IMR-90 (cell line): ENCODE data around the gene CLDN19. TPM values are rescaled to one million over a fixed set of nuclear protein-coding genes. Genes with fewer than 3 reads are reported as not detected.

Experiments used
- ATAC-seq: fragments of 200-7000 bp; cut with Tn5 transposase; 2 replicates; pipeline ENCODE4 v1.9.1; 2020; ENCODE audit warnings: low read depth, mild to moderate bottlenecking, moderate library complexity
- BruUV-seq: library from RNA; stranded (reverse); fragments of 400-500 nt; replicated peaks from 2 replicates; lab custom pipeline; 2021; lab: Mats Ljungman, UMichigan
- CTCF ChIA-PET: fragments of 300-600 bp; formaldehyde crosslinking; extraction: SDS; loops from one replicate; lab custom pipeline; 2021; ENCODE audit warnings: antibody characterized with exemption; lab: Yijun Ruan, JAX
- POLR2A ChIA-PET: fragments of 300-600 bp; sonication (Branson Sonifier 250); formaldehyde crosslinking; loops from one replicate; lab custom pipeline; 2022; ENCODE audit warnings: antibody characterized with exemption; ENCODE audit not compliant: unreplicated experiment; lab: Charles Lee
- DNase-seq: peaks from one replicate; pipeline ENCODE4 v3.0.0; 2013
- H2AFZ ChIP-seq: replicated peaks from 2 replicates; pipeline ENCODE3; 2013; ENCODE audit warnings: low read length, mild to moderate bottlenecking; ENCODE audit not compliant: poor library complexity
- H2AK5ac ChIP-seq: 2 replicates; pipeline ENCODE4 v1.6.1; 2013; ENCODE audit warnings: low read depth, low read length, inconsistent platforms
- H2AK9ac ChIP-seq: replicated peaks from 2 replicates; pipeline ENCODE3; 2013; ENCODE audit warnings: mild to moderate bottlenecking, low read depth, low read length, moderate library complexity; ENCODE audit not compliant: poor library complexity
- H2BK120ac ChIP-seq: 2 replicates; pipeline ENCODE4 v1.6.1; 2013; ENCODE audit warnings: low read depth, low read length, inconsistent platforms
- H2BK15ac ChIP-seq: 3 replicates; pipeline ENCODE4 v1.6.1; 2013; ENCODE audit warnings: low read depth, low read length, inconsistent platforms
- H2BK20ac ChIP-seq: 2 replicates; pipeline ENCODE4 v1.6.1; 2013; ENCODE audit warnings: low read depth, mild to moderate bottlenecking, inconsistent platforms, low read length, moderate library complexity
- H2BK5ac ChIP-seq: 2 replicates; pipeline ENCODE4 v1.6.1; 2013; ENCODE audit warnings: mild to moderate bottlenecking, low read depth, low read length, inconsistent platforms; ENCODE audit not compliant: poor library complexity, severe bottlenecking
- H3K14ac ChIP-seq: replicated peaks from 2 replicates; pipeline ENCODE4 v1.6.1; 2013; ENCODE audit warnings: low read depth, low read length, inconsistent platforms
- H3K18ac ChIP-seq: 2 replicates; pipeline ENCODE4 v1.6.1; 2013; ENCODE audit warnings: low read depth, low read length, control low read depth
- H3K23ac ChIP-seq: 2 replicates; pipeline ENCODE4 v1.6.1; 2013; ENCODE audit warnings: low read depth, low read length, inconsistent platforms
- H3K27ac ChIP-seq: 2 replicates; pipeline ENCODE4 v1.5.1; 2013; ENCODE audit warnings: mild to moderate bottlenecking, control low read depth, low read length; ENCODE audit not compliant: insufficient read depth
- H3K27me3 ChIP-seq: 2 replicates; pipeline ENCODE4 v1.6.1; 2013; ENCODE audit warnings: low read length; ENCODE audit not compliant: control insufficient read depth, insufficient read depth
- H3K36me3 ChIP-seq: 2 replicates; pipeline ENCODE4 v1.6.1; 2013; ENCODE audit warnings: low read length, mixed read lengths; ENCODE audit not compliant: control insufficient read depth, insufficient read depth
- H3K4ac ChIP-seq: 2 replicates; pipeline ENCODE4 v1.6.1; 2013; ENCODE audit warnings: low read depth, low read length, inconsistent platforms
- H3K4me1 ChIP-seq: 2 replicates; pipeline ENCODE4 v1.6.1; 2013; ENCODE audit warnings: low read length, mixed read lengths; ENCODE audit not compliant: control insufficient read depth, insufficient read depth
- H3K4me2 ChIP-seq: 2 replicates; pipeline ENCODE4 v1.6.1; 2013; ENCODE audit warnings: low read depth, mild to moderate bottlenecking, control low read depth, low read length, moderate library complexity
- H3K4me3 ChIP-seq: 2 replicates; pipeline ENCODE4 v1.5.1; 2013; ENCODE audit warnings: low read depth, mild to moderate bottlenecking, control low read depth, low read length, moderate library complexity; ENCODE audit not compliant: insufficient read depth
- H3K56ac ChIP-seq: 2 replicates; pipeline ENCODE4 v1.6.1; 2013; ENCODE audit warnings: low read length, inconsistent platforms; ENCODE audit not compliant: insufficient read depth; ENCODE audit errors: extremely low read depth
- H3K79me1 ChIP-seq, 2 experiments: 2 replicates each; pipeline ENCODE4 v1.6.1; 2013; ENCODE audit warnings: low read length in 2 of 2, inconsistent platforms in 1 of 2, low read depth in 1 of 2
- H3K9ac ChIP-seq: 2 replicates; pipeline ENCODE4 v1.6.1; 2013; ENCODE audit warnings: low read depth, low read length, control low read depth
- H3K9me1 ChIP-seq: 2 replicates; pipeline ENCODE4 v1.6.1; 2013; ENCODE audit warnings: low read length, inconsistent platforms; ENCODE audit not compliant: insufficient read depth
- H3K9me3 ChIP-seq: 2 replicates; pipeline ENCODE4 v1.6.1; 2013; ENCODE audit warnings: low read length; ENCODE audit not compliant: control insufficient read depth, insufficient read depth
- H4K20me1 ChIP-seq: 2 replicates; pipeline ENCODE4 v1.6.1; 2013; ENCODE audit warnings: low read length, inconsistent platforms; ENCODE audit not compliant: insufficient read depth
- H4K5ac ChIP-seq: 2 replicates; pipeline ENCODE4 v1.6.1; 2013; ENCODE audit warnings: mild to moderate bottlenecking, low read depth, low read length, control low read depth
- H4K8ac ChIP-seq, 2 experiments: 2 replicates each; pipeline ENCODE4 v1.6.1; 2013; ENCODE audit warnings: low read depth in 2 of 2, low read length in 2 of 2, control low read depth in 1 of 2, inconsistent platforms in 1 of 2
- H4K91ac ChIP-seq: 2 replicates; pipeline ENCODE4 v1.6.1; 2013; ENCODE audit warnings: low read depth, low read length, inconsistent platforms; ENCODE audit not compliant: insufficient read depth
- BHLHE40 ChIP-seq: fragments of 150-350 bp; IDR thresholded peaks from 2 replicates; pipeline ENCODE4 v1.6.1; 2016; ENCODE audit warnings: mild to moderate bottlenecking, low read depth, low read length
- CEBPB ChIP-seq: IDR thresholded peaks from 2 replicates; pipeline ENCODE4 v1.6.1; 2012; ENCODE audit warnings: low read depth, low read length, improper control_type of control experiment
- CHD1 ChIP-seq: IDR thresholded peaks from 2 replicates; pipeline ENCODE4 v1.6.1; 2012; ENCODE audit warnings: low read depth, low read length, improper control_type of control experiment
- CTCF ChIP-seq: conservative IDR thresholded peaks from 2 replicates; pipeline ENCODE4 v1.5.1; 2012; ENCODE audit warnings: mild to moderate bottlenecking, low read depth, low read length, improper control_type of control experiment
- FOS ChIP-seq: fragments of 150-350 bp; IDR thresholded peaks from 2 replicates; pipeline ENCODE4 v1.6.1; 2016; ENCODE audit warnings: low read depth, low read length
- MAFK ChIP-seq: IDR thresholded peaks from 2 replicates; pipeline ENCODE4 v1.6.1; 2012; ENCODE audit warnings: low read depth, low read length, improper control_type of control experiment
- MAZ ChIP-seq: IDR thresholded peaks from 2 replicates; pipeline ENCODE4 v1.6.1; 2012; ENCODE audit warnings: low read depth, mild to moderate bottlenecking, low read length, improper control_type of control experiment, moderate library complexity, borderline replicate concordance
- MXI1 ChIP-seq: IDR thresholded peaks from 2 replicates; pipeline ENCODE4 v1.6.1; 2012; ENCODE audit warnings: low read depth, mild to moderate bottlenecking, low read length, moderate library complexity, borderline replicate concordance
- NFE2L2 ChIP-seq: fragments of 150-350 bp; IDR thresholded peaks from 2 replicates; pipeline ENCODE4 v1.6.1; 2016; ENCODE audit warnings: low read depth, mild to moderate bottlenecking, low read length
- POLR2A ChIP-seq: IDR thresholded peaks from 2 replicates; pipeline ENCODE4 v1.6.1; 2012; ENCODE audit warnings: mild to moderate bottlenecking, low read depth, low read length
- RAD21 ChIP-seq: IDR thresholded peaks from 2 replicates; pipeline ENCODE4 v1.6.1; 2012; ENCODE audit warnings: low read length, improper control_type of control experiment
- RCOR1 ChIP-seq: IDR thresholded peaks from 2 replicates; pipeline ENCODE4 v1.6.1; 2012; ENCODE audit warnings: mild to moderate bottlenecking, low read length, improper control_type of control experiment; ENCODE audit not compliant: insufficient replicate concordance
- RFX5 ChIP-seq: IDR thresholded peaks from 2 replicates; pipeline ENCODE4 v1.8.0; 2012; ENCODE audit warnings: low read depth, mild to moderate bottlenecking, low read length, moderate library complexity
- SMC3 ChIP-seq: fragments of 150-350 bp; IDR thresholded peaks from 2 replicates; pipeline ENCODE4 v1.6.1; 2016; ENCODE audit warnings: low read depth, mild to moderate bottlenecking, antibody characterized with exemption, low read length, moderate library complexity
- WGBS, 2 experiments: methylation state at CpG; one replicate each; pipeline versions ENCODE4 v1.1.5 to v1.1.7; 2013; ENCODE audit warnings: missing lambda C conversion rate in 2 of 2; ENCODE audit not compliant: insufficient read length in 1 of 2; ENCODE audit errors: extremely low coverage in 2 of 2; 5-methylcytosine and 5-hydroxymethylcytosine counted together
- dilution Hi-C: fragments of 300-500 bp; cut with HindIII; formaldehyde crosslinking; loops from one replicate; pipeline ENCODE4 v1.14.3; 2018; ENCODE audit warnings: low sequenced_read_pairs; ENCODE audit not compliant: unreplicated experiment
- in situ Hi-C: fragments of 300-500 bp; cut with MboI; formaldehyde crosslinking; loops from 3 replicates; pipeline ENCODE4 v1.14.3; 2019; ENCODE audit warnings: low sequenced_read_pairs, inconsistent platforms, mixed read lengths
- intact Hi-C: fragments of 100-400 bp; cut with micrococcal nuclease; formaldehyde crosslinking; loops from 2 replicates; pipeline ENCODE4 v1.10.0; 2022
- polyA plus RNA-seq, 3 experiments: library from polyadenylated mRNA; depleted of rRNA; stranded (reverse); fragments of >200 nt; gene quantifications; 2 replicates each; pipeline ENCODE4 v1.2.3, GENCODE V29; 2012; ENCODE audit warnings: low replicate concordance in 1 of 3
- total RNA-seq: library from RNA; depleted of rRNA; stranded (reverse); fragments of >200 nt; gene quantifications from 2 replicates; pipeline ENCODE4 v1.2.3, GENCODE V29; 2012
- TF ChIP-seq, protein P1 (sequence below): fragments of 150-350 bp; IDR thresholded peaks from 2 replicates; pipeline ENCODE4 v1.6.1; 2016; ENCODE audit warnings: low read depth, mild to moderate bottlenecking, low read length, moderate library complexity, borderline replicate concordance
- TF ChIP-seq, protein P2 (sequence below): fragments of 150-350 bp; IDR thresholded peaks from 2 replicates; pipeline ENCODE4 v1.6.1; 2017; ENCODE audit warnings: mild to moderate bottlenecking, antibody characterized with exemption, low read length, low read depth

The CLDN19 gene
- total and polyA plus RNA-seq, 2 of the 4 experiments (the other 2 are of a cell fraction): not detected

DNA sequence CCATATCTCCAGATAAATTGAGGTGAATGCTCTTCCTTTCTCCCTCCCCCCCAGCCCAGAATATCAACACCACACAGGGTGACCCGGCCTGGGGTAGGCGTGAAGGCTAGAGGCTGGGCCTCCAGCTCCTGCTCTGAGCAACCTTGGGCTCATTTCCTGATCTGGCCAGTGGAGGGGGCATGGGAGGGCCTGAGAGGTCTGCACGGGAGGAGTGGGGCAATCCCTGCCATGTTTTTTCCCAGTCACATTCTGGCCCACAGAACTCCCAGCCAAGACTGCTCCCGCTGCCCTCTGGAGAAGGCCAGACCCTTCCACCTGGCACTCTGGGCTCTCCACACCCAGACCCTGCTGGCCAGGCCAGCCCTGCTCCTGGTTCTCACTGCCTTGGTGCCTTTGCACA is 3.9 kb downstream of the CLDN19 start:
- Histone ChIP-seq H2BK5ac (no peak overlapping the region), H2AK9ac (peak overlapping the region; percentile 46), H3K56ac (no peak overlapping the region), H3K4ac (no peak overlapping the region), H2BK120ac (no peak overlapping the region), H3K27ac (no peak overlapping the region), H3K9ac (no peak overlapping the region), H3K9me3 (no peaks in the 10 kb centered on the region), H4K91ac (no peak overlapping the region), H2BK15ac (no peak overlapping the region), H3K18ac (no peak overlapping the region), H3K79me1 (no peaks in the 10 kb centered on the region), H3K14ac (no peak overlapping the region), H4K5ac (no peak overlapping the region), H2BK20ac (no peak overlapping the region), H3K23ac (no peak overlapping the region), H3K27me3 (no peaks in the 10 kb centered on the region; the same call in 1 of the 2 replicates), H3K9me1 (no peaks in the 10 kb centered on the region), H4K20me1 (no peaks in the 10 kb centered on the region), H3K36me3 (no peaks in the 10 kb centered on the region), H4K8ac (no peak overlapping the region), H3K4me1 (no peaks in the 10 kb centered on the region), H2AFZ (peak overlapping the region; percentile 84), H2AK5ac (no peak overlapping the region), H3K4me3 (no peak overlapping the region), H3K4me2 (no peak overlapping the region)
- no CpG with 5 or more reads among the region's 4 CpGs for WGBS, 2 experiments
- ChIA-PET CTCF (no interaction called here), POLR2A (no interaction called here)
- BruUV-seq: no TSS peak
- intact Hi-C loops: no loop called here
- dilution Hi-C loops: no loop called here
- DNase-seq: no peak
- TF ChIP-seq MAZ (no peak), RCOR1 (no peak), RFX5 (no peak), BHLHE40 (no peak; the same call in 1 of the 2 replicates), FOS (no peak), CEBPB (0 out of 2 replicates have a peak, but pooled peaks have one; percentile 16), RAD21 (no peak), MAFK (no peak), NFE2L2 (no peak), CTCF (peak; percentile 39), POLR2A (no peak), MXI1 (no peak), CHD1 (no peak), SMC3 (no peak)
- TF ChIP-seq, protein P1, sequence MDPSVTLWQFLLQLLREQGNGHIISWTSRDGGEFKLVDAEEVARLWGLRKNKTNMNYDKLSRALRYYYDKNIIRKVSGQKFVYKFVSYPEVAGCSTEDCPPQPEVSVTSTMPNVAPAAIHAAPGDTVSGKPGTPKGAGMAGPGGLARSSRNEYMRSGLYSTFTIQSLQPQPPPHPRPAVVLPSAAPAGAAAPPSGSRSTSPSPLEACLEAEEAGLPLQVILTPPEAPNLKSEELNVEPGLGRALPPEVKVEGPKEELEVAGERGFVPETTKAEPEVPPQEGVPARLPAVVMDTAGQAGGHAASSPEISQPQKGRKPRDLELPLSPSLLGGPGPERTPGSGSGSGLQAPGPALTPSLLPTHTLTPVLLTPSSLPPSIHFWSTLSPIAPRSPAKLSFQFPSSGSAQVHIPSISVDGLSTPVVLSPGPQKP: no peak
- TF ChIP-seq, protein P2, sequence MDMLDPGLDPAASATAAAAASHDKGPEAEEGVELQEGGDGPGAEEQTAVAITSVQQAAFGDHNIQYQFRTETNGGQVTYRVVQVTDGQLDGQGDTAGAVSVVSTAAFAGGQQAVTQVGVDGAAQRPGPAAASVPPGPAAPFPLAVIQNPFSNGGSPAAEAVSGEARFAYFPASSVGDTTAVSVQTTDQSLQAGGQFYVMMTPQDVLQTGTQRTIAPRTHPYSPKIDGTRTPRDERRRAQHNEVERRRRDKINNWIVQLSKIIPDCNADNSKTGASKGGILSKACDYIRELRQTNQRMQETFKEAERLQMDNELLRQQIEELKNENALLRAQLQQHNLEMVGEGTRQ: no peak
- peak; percentile 50; the same call in 1 of the 2 replicates for ATAC-seq
- in situ Hi-C loops: no loop called here
